Panc1 (cell line): Measurements from ENCODE around the gene TOR1AIP1.

Experiments used
- CTCF ChIP-seq: fragments of 450-650 bp; IDR thresholded peaks from 2 replicates; pipeline ENCODE4 v1.5.1; 2017; ENCODE audit warnings: mild to moderate bottlenecking
- POLR2AphosphoS5 ChIP-seq: IDR thresholded peaks from 2 replicates; pipeline ENCODE4 v1.6.1; 2012; ENCODE audit warnings: mild to moderate bottlenecking, low read depth, low read length, moderate library complexity
- REST ChIP-seq, 2 experiments: IDR thresholded peaks; 2 replicates each; pipeline ENCODE4 v1.6.1; 2011 to 2012; ENCODE audit warnings: low read depth in 2 of 2, control low read depth in 1 of 2, low read length in 1 of 2, mild to moderate bottlenecking in 1 of 2, moderate library complexity in 1 of 2; ENCODE audit not compliant: insufficient read depth in 1 of 2
- SIN3A ChIP-seq: IDR thresholded peaks from 2 replicates; pipeline ENCODE4 v1.6.1; 2012; ENCODE audit warnings: low read depth, mild to moderate bottlenecking, low read length, moderate library complexity, borderline replicate concordance; ENCODE audit not compliant: insufficient read depth
- TCF7L2 ChIP-seq: IDR thresholded peaks from 2 replicates; pipeline ENCODE4 v1.6.1; 2011; ENCODE audit warnings: mild to moderate bottlenecking, low read depth, low read length, inconsistent platforms

GRCh38 chr1:179955731-179956130, 73.6 kb downstream of the TOR1AIP1 start:
- TF ChIP-seq CTCF (no peak), REST (IDR thresholded peaks at IDR 0.05; ENCODE audit: insufficient read depth in 1 of 2, low read depth in 2 of 2, low read length in 1 of 2) (no peak), POLR2AphosphoS5 (no peak), SIN3A (no peak), TCF7L2 (no peak)
